Measurements from ENCODE around the gene TCEA3. TPM values are rescaled to one million over a fixed set of nuclear protein-coding genes. Genes with fewer than 3 reads are reported as not detected.
A peak's percentile ranks its signal among the peaks of the same experiment; 100 is the strongest.

Gene TCEA3
- total RNA-seq, 1 experiment from 2014 or later = 1.5 TPM

DNA sequence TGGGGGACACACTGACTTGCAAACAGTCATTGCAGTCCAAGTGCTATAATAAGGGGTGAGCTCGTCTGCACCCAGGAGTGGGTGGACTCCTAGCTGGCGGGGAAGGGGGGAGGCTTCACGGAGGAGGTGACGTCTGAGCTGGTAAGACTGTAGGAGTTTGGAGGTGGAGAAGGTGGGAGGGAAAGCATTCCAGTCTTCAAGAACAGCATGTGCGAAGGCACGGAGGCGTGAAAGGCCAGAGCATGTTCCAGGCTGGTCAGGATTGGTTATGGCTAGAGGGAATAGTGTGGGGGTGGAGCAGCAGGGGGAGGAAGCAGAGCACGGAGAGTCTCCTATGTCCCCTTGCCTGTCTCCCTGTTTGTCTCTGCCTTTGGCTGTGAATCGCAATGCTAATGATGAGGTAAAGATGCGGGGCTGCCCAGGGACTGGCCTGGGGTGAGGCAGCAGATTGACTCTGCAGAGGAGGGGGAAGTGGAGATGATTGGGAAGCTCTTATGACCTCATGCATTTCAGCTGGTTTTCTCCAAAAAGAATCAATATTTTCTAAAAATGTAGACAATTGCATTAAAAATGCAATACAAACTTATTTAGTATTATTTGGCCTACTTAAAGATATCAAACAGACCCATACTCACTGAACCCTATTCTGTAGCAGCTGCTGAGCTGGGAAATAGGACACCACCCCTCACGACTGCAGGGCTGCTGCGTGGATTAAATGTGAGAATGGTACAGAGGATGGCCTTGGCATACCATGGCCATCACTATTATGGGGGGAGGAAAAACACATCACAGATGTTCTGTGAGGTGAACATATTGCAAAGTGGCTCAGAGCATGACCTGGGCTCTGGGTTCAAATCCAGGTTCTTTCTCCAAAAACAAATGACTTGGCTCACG, 52.3 kb downstream of the TCEA3 start:
- CTCF ChIA-PET = no interaction called here
- no peaks in the 10 kb centered on the region for H3K9me3 Mint-ChIP-seq (ENCODE audit: unreplicated experiment)
- H3K36me3 Mint-ChIP-seq (ENCODE audit: insufficient read depth, unreplicated experiment) = peaks cover 11% of the 10 kb centered on the region
- H3K4me3 Mint-ChIP-seq (ENCODE audit: unreplicated experiment) = peak overlapping the region; percentile 26
- DNase-seq (ENCODE audit: unreplicated experiment) = no peak
- TF ChIP-seq, protein P1, sequence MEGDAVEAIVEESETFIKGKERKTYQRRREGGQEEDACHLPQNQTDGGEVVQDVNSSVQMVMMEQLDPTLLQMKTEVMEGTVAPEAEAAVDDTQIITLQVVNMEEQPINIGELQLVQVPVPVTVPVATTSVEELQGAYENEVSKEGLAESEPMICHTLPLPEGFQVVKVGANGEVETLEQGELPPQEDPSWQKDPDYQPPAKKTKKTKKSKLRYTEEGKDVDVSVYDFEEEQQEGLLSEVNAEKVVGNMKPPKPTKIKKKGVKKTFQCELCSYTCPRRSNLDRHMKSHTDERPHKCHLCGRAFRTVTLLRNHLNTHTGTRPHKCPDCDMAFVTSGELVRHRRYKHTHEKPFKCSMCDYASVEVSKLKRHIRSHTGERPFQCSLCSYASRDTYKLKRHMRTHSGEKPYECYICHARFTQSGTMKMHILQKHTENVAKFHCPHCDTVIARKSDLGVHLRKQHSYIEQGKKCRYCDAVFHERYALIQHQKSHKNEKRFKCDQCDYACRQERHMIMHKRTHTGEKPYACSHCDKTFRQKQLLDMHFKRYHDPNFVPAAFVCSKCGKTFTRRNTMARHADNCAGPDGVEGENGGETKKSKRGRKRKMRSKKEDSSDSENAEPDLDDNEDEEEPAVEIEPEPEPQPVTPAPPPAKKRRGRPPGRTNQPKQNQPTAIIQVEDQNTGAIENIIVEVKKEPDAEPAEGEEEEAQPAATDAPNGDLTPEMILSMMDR (IDR thresholded peaks at IDR 0.05; ENCODE audit: unreplicated experiment) = no peak
- no TSS peak for BruUV-seq (replicated peaks)
- H3K27ac Mint-ChIP-seq (ENCODE audit: low read depth, unreplicated experiment) = no peak overlapping the region
- POLR2A ChIA-PET = interaction anchor here (0.6 to 12.3 kb wide), 4 partner anchors 30 to 420 kb away, joined by 3 to 247 read pairs (median 4); no protein-coding TSS in a partner anchor
- intact Hi-C loops (cut with micrococcal nuclease) = no loop called here
- no peaks in the 10 kb centered on the region for H3K27me3 Mint-ChIP-seq (ENCODE audit: insufficient read depth, unreplicated experiment)
- peaks cover 31% of the 10 kb centered on the region for H3K4me1 Mint-ChIP-seq (ENCODE audit: insufficient read depth, unreplicated experiment)

DNA sequence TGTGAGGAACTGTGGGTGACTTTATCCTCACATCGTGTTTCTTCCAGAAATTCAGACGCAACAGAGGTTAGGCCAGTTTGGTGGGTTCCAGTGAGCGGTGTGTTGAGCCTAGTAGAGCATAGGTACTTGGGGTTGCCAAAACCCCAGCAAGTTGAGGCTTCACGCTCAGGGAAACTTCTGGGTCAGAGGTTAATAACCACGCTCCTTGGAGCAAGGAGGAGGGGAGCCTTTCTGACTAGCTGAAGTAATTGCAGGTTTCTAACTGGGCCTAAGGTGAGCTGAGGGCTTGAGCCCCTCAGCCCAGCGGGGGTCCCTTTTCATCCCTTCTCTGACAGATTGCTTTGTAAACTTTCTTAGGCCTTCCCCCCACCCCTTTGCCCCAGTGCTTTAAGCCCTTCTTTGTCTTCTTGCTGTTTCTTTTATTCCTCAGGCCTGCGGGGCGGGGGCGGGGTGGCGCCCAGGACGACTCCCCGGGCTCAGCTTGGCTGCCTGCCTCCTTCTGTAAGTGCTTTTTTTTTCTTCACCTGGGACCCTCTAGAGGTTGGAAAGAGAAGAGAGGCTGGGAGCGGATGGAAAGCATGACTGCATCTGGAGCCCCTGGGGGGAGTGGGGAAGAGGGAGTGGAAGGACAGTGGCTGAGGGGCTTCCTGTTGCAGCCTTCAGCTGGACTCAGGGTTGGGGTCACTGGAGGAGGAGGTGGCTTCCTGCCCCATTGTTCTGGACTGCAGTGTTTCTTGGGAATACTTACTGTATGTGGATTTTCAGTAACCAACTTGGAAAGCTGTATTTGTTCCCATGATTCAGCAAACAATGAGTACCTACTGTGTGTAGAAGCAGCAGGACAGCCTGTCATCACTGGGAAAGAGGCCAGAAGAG, 53.6 kb downstream of the TCEA3 start:
- peak overlapping the region; percentile 94 for H3K27ac Mint-ChIP-seq (ENCODE audit: low read depth, unreplicated experiment)
- no peaks in the 10 kb centered on the region for H3K9me3 Mint-ChIP-seq (ENCODE audit: unreplicated experiment)
- POLR2A ChIA-PET = interaction anchor here (0.7 to 15.8 kb wide), 4 partner anchors 28 to 47 kb away, joined by 3 to 335 read pairs (median 126); partner anchors contain the start of gene HNRNPR
- peak overlapping the region; percentile 87 for H3K4me3 Mint-ChIP-seq (ENCODE audit: unreplicated experiment)
- H3K4me1 Mint-ChIP-seq (ENCODE audit: insufficient read depth, unreplicated experiment) = peaks cover 32% of the 10 kb centered on the region
- intact Hi-C loops (cut with micrococcal nuclease) = no loop called here
- H3K36me3 Mint-ChIP-seq (ENCODE audit: insufficient read depth, unreplicated experiment) = peaks cover 24% of the 10 kb centered on the region
- BruUV-seq (replicated peaks) = no TSS peak
- CTCF ChIA-PET = interaction anchor here (0.5 to 1.3 kb wide), 4 partner anchors 31 to 174 kb away, joined by 3 to 5 read pairs (median 4); no protein-coding TSS in a partner anchor
- TF ChIP-seq, protein P1 (IDR thresholded peaks at IDR 0.05; ENCODE audit: unreplicated experiment) = no peak
- no peaks in the 10 kb centered on the region for H3K27me3 Mint-ChIP-seq (ENCODE audit: insufficient read depth, unreplicated experiment)
- DNase-seq (ENCODE audit: unreplicated experiment) = no peak

DNA sequence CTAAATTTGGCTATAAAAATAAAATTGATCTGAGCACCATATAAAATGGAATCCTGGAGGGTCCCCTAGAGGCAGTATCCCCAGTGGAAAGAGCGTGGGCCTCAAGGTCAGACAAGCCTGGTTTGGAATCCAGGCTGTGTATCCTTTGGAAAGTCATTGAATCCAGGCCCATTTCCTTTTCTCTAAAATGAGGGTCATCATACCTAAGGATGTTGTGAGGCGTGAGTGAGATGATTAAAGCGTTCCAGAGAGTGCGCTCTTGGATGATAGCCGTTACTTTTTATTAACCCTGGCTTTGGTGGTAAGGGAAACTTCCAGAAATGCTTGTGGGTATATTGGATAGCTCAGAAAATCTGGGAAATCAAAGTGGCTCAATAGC, 54.2 kb downstream of the TCEA3 start:
- no peak for DNase-seq (ENCODE audit: unreplicated experiment)
- peak overlapping the region; percentile 94 for H3K27ac Mint-ChIP-seq (ENCODE audit: low read depth, unreplicated experiment)
- TF ChIP-seq, protein P1 (IDR thresholded peaks at IDR 0.05; ENCODE audit: unreplicated experiment) = no peak
- H3K9me3 Mint-ChIP-seq (ENCODE audit: unreplicated experiment) = no peaks in the 10 kb centered on the region
- BruUV-seq (replicated peaks) = no TSS peak
- intact Hi-C loops (cut with micrococcal nuclease) = no loop called here
- ChIA-PET CTCF (interaction anchor here (0.5 to 1.3 kb wide), 4 partner anchors 30 to 174 kb away, joined by 3 to 5 read pairs (median 4); no protein-coding TSS in a partner anchor), POLR2A (interaction anchor here (0.7 to 15.8 kb wide), 3 partner anchors 28 to 47 kb away, joined by 3 to 335 read pairs (median 247); partner anchors contain the start of gene HNRNPR)
- H3K27me3 Mint-ChIP-seq (ENCODE audit: insufficient read depth, unreplicated experiment) = no peaks in the 10 kb centered on the region
- H3K4me3 Mint-ChIP-seq (ENCODE audit: unreplicated experiment) = peak overlapping the region; percentile 87
- peaks cover 30% of the 10 kb centered on the region for H3K36me3 Mint-ChIP-seq (ENCODE audit: insufficient read depth, unreplicated experiment)
- H3K4me1 Mint-ChIP-seq (ENCODE audit: insufficient read depth, unreplicated experiment) = peaks cover 32% of the 10 kb centered on the region
